NCI-H1436 treated with DMSO at 0.1 percent for 48 hours (cell line): ENCODE measurements around the gene RRBP1.
"Not testable (repeated sequence)": the region's sequence is repeated elsewhere in the genome, so short reads cannot be mapped to it uniquely, and the experiment has no call there.

Experiments
- DNase-seq: peaks from one replicate; lab custom pipeline; 2025; lab: John Stamatoyannopoulos, UW

RRBP1 gene

GRCh38 chr20:17661121-17661744, 20.8 kb downstream of the RRBP1 start:
- DNase-seq: no peak

- DNase-seq: no peak
Observed at GRCh38 chr20:17660667-17661066, 21.4 kb downstream of the RRBP1 start.

GRCh38 chr20:17659801-17660200, 22.2 kb downstream of the RRBP1 start:
- no peak for DNase-seq

- not testable (repeated sequence) for DNase-seq
Observed at GRCh38 chr20:17659344-17659743, 22.7 kb downstream of the RRBP1 start.

- DNase-seq: no peak
Observed at GRCh38 chr20:17658648-17658993, 23.4 kb downstream of the RRBP1 start.

GRCh38 chr20:17657898-17658647, 24.0 kb downstream of the RRBP1 start:
- no peak for DNase-seq

- DNase-seq: no peak
Observed at GRCh38 chr20:17657079-17657825, 24.8 kb downstream of the RRBP1 start.

- DNase-seq: no peak
Observed at GRCh38 chr20:17655865-17656479, 26.1 kb downstream of the RRBP1 start.

- DNase-seq: no peak
Observed at GRCh38 chr20:17655286-17655651, 26.8 kb downstream of the RRBP1 start.

- no peak for DNase-seq
Observed at GRCh38 chr20:17654649-17655285, 27.3 kb downstream of the RRBP1 start.

- DNase-seq: no peak
Observed at GRCh38 chr20:17653835-17654648, 28.0 kb downstream of the RRBP1 start.

GRCh38 chr20:17652411-17652810, 29.6 kb downstream of the RRBP1 start:
- DNase-seq: no peak

GRCh38 chr20:17651760-17652388, 30.2 kb downstream of the RRBP1 start:
- DNase-seq: no peak

- no peak for DNase-seq
Observed at GRCh38 chr20:17651129-17651759, 30.8 kb downstream of the RRBP1 start.

- DNase-seq: no peak
Observed at GRCh38 chr20:17650301-17651128, 31.5 kb downstream of the RRBP1 start.

- no peak for DNase-seq
Observed at GRCh38 chr20:17648791-17649730, 33.0 kb downstream of the RRBP1 start.

- DNase-seq: no peak
Observed at GRCh38 chr20:17648315-17648646, 33.8 kb downstream of the RRBP1 start.
